AG04449 (cell line): ENCODE data around the gene PMIS2.

Experiments
- CTCF ChIA-PET: fragments of 350-600 bp; formaldehyde crosslinking; extraction: SDS; loops from one replicate; lab custom pipeline; 2021; ENCODE audit warnings: antibody characterized with exemption; lab: Yijun Ruan, JAX
- POLR2A ChIA-PET: fragments of 400-600, 350-600 bp; formaldehyde crosslinking; extraction: SDS; loops from one replicate; lab custom pipeline; 2020; ENCODE audit warnings: antibody characterized with exemption, inconsistent platforms; lab: Yijun Ruan, JAX
- DNase-seq: peaks from one replicate; pipeline ENCODE4 v3.0.0-alpha.2; 2010; ENCODE audit warnings: low read depth, low spot score
- H3K4me3 ChIP-seq: 2 replicates; pipeline ENCODE4 v1.5.1; 2011; ENCODE audit warnings: low read depth, mild to moderate bottlenecking, control low read depth, low read length
- CTCF ChIP-seq: IDR thresholded peaks from one replicate; pipeline ENCODE4 v1.5.1; 2011; ENCODE audit warnings: mild to moderate bottlenecking, moderate library complexity, low read length, control low read depth, inconsistent platforms; ENCODE audit not compliant: insufficient read depth; ENCODE audit errors: missing control alignments

PMIS2 gene

GRCh38 chr19:35585848-35586247 lies at the start of gene PMIS2:
PMIS2 (plus strand) TSS chr19:35586173; CDS start chr19:35586260, 87 bp downstream.
- POLR2A ChIA-PET: no interaction called here
- no peak within 1 kb of the TSS for H3K4me3 ChIP-seq

DNA sequence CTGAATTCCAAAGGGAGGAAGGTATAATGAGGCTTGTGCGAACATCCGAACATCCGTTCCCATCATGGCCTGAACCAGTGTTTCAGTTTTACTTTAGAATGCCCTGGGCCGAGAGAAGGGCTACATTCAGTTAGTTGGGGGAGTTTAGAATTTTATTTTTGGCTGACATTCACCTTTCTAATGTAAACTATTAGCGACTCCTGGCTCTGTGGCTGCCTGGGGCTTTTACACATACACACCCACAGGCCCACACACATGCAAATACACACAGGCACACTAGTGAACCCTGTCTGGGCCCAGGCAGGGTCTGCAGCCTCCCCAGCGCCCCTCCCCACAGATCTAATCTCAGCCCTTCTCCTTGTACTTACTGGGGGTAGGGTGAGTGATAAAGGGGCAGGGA lies 46.7 kb upstream of the PMIS2 start:
- TF ChIP-seq CTCF: no peak
- CTCF ChIA-PET: interaction anchor here (1.3 kb wide), 1 partner anchor 9 kb away, joined by 4 read pairs; no protein-coding TSS in a partner anchor
- H3K4me3 ChIP-seq: no peak overlapping the region
- no peak for DNase-seq
- POLR2A ChIA-PET: no interaction called here

More at GRCh38 chr19:35585848-35586247, at the start of gene PMIS2:
- TF ChIP-seq CTCF: no peak
- DNase-seq: no peak
- CTCF ChIA-PET: no interaction called here

GRCh38 chr19:35539850-35540249 lies 46.1 kb upstream of the PMIS2 start:
- ChIA-PET POLR2A (no interaction called here), CTCF (interaction anchor here (1.3 kb wide), 1 partner anchor 9 kb away, joined by 4 read pairs; no protein-coding TSS in a partner anchor)
- H3K4me3 ChIP-seq: no peak overlapping the region
- no peak for TF ChIP-seq CTCF
- no peak for DNase-seq

- no peak overlapping the region for H3K4me3 ChIP-seq
- ChIA-PET POLR2A (no interaction called here), CTCF (interaction anchor here (1.3 to 1.5 kb wide), 2 partner anchors 8 to 16 kb away, joined by 4 read pairs; no protein-coding TSS in a partner anchor)
- DNase-seq: no peak
- no peak for TF ChIP-seq CTCF
Observed at GRCh38 chr19:35540356-35540927, 45.5 kb upstream of the PMIS2 start.

DNA sequence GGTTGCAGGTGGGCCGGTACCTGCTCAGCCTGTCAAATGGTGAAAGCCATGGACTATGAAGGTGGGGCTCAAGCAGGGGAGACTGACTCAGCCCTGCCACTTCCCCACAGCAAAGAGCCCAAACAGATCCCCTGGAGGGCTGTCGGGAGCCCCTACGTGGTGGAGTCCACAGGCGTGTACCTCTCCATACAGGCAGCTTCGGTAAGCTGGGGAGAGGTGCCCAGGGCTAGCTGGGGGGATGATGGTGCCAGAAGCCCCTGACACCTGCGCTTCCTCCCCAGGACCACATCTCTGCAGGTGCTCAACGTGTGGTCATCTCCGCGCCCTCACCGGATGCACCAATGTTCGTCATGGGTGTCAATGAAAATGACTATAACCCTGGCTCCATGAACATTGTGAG lies 43.8 kb upstream of the PMIS2 start:
- ChIA-PET CTCF (interaction anchor here (0.8 to 1.5 kb wide), 2 partner anchors 14 to 32 kb away, joined by 3 to 4 read pairs; no protein-coding TSS in a partner anchor), POLR2A (no interaction called here)
- no peak for TF ChIP-seq CTCF
- no peak overlapping the region for H3K4me3 ChIP-seq
- no peak for DNase-seq

GRCh38 chr19:35543280-35544109 lies 42.5 kb upstream of the PMIS2 start:
- TF ChIP-seq CTCF: no peak
- ChIA-PET POLR2A (no interaction called here), CTCF (interaction anchor here (1.0 to 2.7 kb wide), 4 partner anchors 13 to 149 kb away, joined by 3 to 9 read pairs (median 4); no protein-coding TSS in a partner anchor)
- DNase-seq: no peak
- H3K4me3 ChIP-seq: peak overlapping the region; percentile 1
